ENCODE data around the gene HPS4. TPM values are rescaled to one million over a fixed set of nuclear protein-coding genes. Genes with fewer than 3 reads are reported as not detected.

The HPS4 gene
- total and polyA plus RNA-seq, 2 of the 8 experiments (the other 6 are each of a cell fraction or from before 2014, with no cell fraction given), result 28.0 to 35.2 TPM

- Histone ChIP-seq H2BK120ac (replicated peaks; ENCODE audit: low read depth, low read length) (no peak overlapping the region), H2BK5ac (ENCODE audit: low read depth, low read length) (no peak overlapping the region), H3K4ac (replicated peaks; ENCODE audit: insufficient read length, low read depth, low read length) (no peak overlapping the region), H3K4me2 (ENCODE audit: insufficient read depth in 1 of 2, low read depth in 2 of 2, low read length in 2 of 2) (no peak overlapping the region), H4K91ac (replicated peaks; ENCODE audit: insufficient read length, low read length) (no peak overlapping the region), H3K9me3 (ENCODE audit: insufficient read depth in 2 of 2, low read depth in 1 of 2, low read length in 1 of 2) (no peaks in the 10 kb centered on the region), H3K79me1 (ENCODE audit: low read depth, low read length) (no peaks in the 10 kb centered on the region), H3K4me1 (replicated peaks in 1 of 4; ENCODE audit: control insufficient read depth in 3 of 4, insufficient read depth in 4 of 4, low read length in 3 of 4) (no peaks in the 10 kb centered on the region), H3K14ac (ENCODE audit: insufficient read length) (no peak overlapping the region), H2AFZ (ENCODE audit: low read length) (no peak overlapping the region), H2BK20ac (ENCODE audit: low read length) (no peak overlapping the region), H3K18ac (ENCODE audit: extremely low read depth, low read length) (no peak overlapping the region), H3K36me3 (ENCODE audit: control insufficient read depth in 2 of 4, insufficient read depth in 4 of 4, low read length in 3 of 4) (peaks cover 33 to 78% (median 69%) of the 10 kb centered on the region in 4 experiments), H2BK12ac (ENCODE audit: low read depth, low read length) (no peak overlapping the region), H4K8ac (ENCODE audit: extremely low read depth, insufficient read depth, low read length) (no peak overlapping the region), H3K27me3 (replicated peaks in 1 of 4; ENCODE audit: control insufficient read depth in 3 of 4, extremely low read depth in 1 of 4, insufficient read depth in 3 of 4, low read length in 3 of 4) (no peaks in the 10 kb centered on the region), H4K20me1 (replicated peaks in 1 of 2; ENCODE audit: control insufficient read depth in 1 of 2, insufficient read depth in 2 of 2, low read length in 2 of 2) (peaks cover 0 to 15% of the 10 kb centered on the region in 2 experiments), H3K27ac (ENCODE audit: low read depth, low read length) (no peak overlapping the region), H3K9ac (replicated peaks in 1 of 4; ENCODE audit: extremely low read depth in 1 of 4, low read depth in 3 of 4, low read length in 3 of 4) (no peak overlapping the region), H2AK5ac (ENCODE audit: low read depth, low read length) (no peak overlapping the region), H3K79me2 (ENCODE audit: control insufficient read depth in 1 of 2, insufficient read depth in 2 of 2, low read length in 2 of 2) (no peaks in the 10 kb centered on the region), H3K23ac (ENCODE audit: insufficient read length) (no peak overlapping the region), H3K4me3 (ENCODE audit: extremely low read depth in 1 of 4, insufficient read depth in 2 of 4, low read depth in 3 of 4, low read length in 4 of 4) (no peak overlapping the region), H3K23me2 (ENCODE audit: low read depth, low read length) (no peaks in the 10 kb centered on the region), H2BK15ac (ENCODE audit: low read length) (no peak overlapping the region), H4K5ac (ENCODE audit: insufficient read length, low read depth, low read length) (no peak overlapping the region), H3K56ac (replicated peaks; ENCODE audit: insufficient read length, low read depth, low read length) (no peak overlapping the region)
- ChIA-PET POLR2A (ENCODE audit: partially characterized antibody) (interaction anchor here (0.8 to 3.4 kb wide), 5 partner anchors 12 to 35 kb away, joined by 3 to 27 read pairs (median 3); partner anchors contain the start of genes HPS4, SRRD and TFIP11), CTCF (ENCODE audit: partially characterized antibody) (no interaction called here)
- 87% methylated on average over 4 of the region's 4 CpGs; no CpG with 5 or more reads in 1 of the 2 experiments for WGBS, 2 experiments (ENCODE audit: extremely low coverage in 1 of 2, insufficient coverage in 1 of 2, insufficient read length in 1 of 2, insufficient replicate concordance in 2 of 2, low coverage in 1 of 2, low lambda C conversion rate in 2 of 2, missing lambda C conversion rate in 1 of 2)
- FAIRE-seq, result no peak
- no peak for DNase-seq (ENCODE audit: low read depth in 1 of 2, low spot score in 2 of 2)
- TF ChIP-seq MAX (IDR thresholded peaks at IDR 0.05) (no peak), HDAC2 (IDR thresholded peaks at IDR 0.05; ENCODE audit: borderline replicate concordance in 1 of 2, low read depth in 2 of 2, low read length in 2 of 2) (no peak), EGR1 (IDR thresholded peaks at IDR 0.05; ENCODE audit: borderline replicate concordance, low read depth, low read length) (no peak), CHD2 (IDR thresholded peaks at IDR 0.05; ENCODE audit: low read length) (no peak), RXRA (IDR thresholded peaks at IDR 0.05; ENCODE audit: insufficient read depth, low read depth, low read length) (no peak), NANOG (IDR thresholded peaks at IDR 0.05; ENCODE audit: insufficient read depth, low read depth, low read length, poor library complexity, severe bottlenecking) (no peak), MAFK (IDR thresholded peaks at IDR 0.05; ENCODE audit: low read depth, low read length) (no peak), ATF2 (IDR thresholded peaks at IDR 0.05; ENCODE audit: low read length) (no peak), CTCF (IDR thresholded peaks at IDR 0.05; ENCODE audit: control extremely low read depth in 1 of 3, insufficient read depth in 1 of 3, low read depth in 1 of 3, low read length in 3 of 3) (no peak)
These were observed 12.9 kb upstream of the HPS4 start for GRCh38 chr22:26496456-26496855.

All from H1 (cell line).